ENCODE results near the gene FAM9A. TPM values are rescaled to one million over a fixed set of nuclear protein-coding genes. Genes with fewer than 3 reads are reported as not detected.

FAM9A gene
- total and polyA plus RNA-seq, 2 of the 4 experiments (the other 2 are of a cell fraction), result not detected

GRCh38 chrX:8849458-8849857, 48.3 kb upstream of the FAM9A start:
- CTCF ChIA-PET, result no interaction called here
- H3K27ac ChIP-seq (ENCODE audit: insufficient read depth, low read length), result peak overlapping the region; percentile 89; the same call in 1 of the 2 replicates
- 0 out of 3 replicates have a peak overlapping the region, but pooled peaks have one; percentile 28 for H2BK15ac ChIP-seq (ENCODE audit: low read depth, low read length)
- H2AFZ ChIP-seq (replicated peaks; ENCODE audit: low read length, poor library complexity), result no peak overlapping the region
- H2BK20ac ChIP-seq (ENCODE audit: low read depth, low read length), result peak overlapping the region; percentile 39; the same call in 1 of the 2 replicates
- no peak overlapping the region for H3K56ac ChIP-seq (ENCODE audit: extremely low read depth, insufficient read depth, low read length)
- no peak overlapping the region for H3K4me3 ChIP-seq (ENCODE audit: insufficient read depth, low read depth, low read length)
- H2BK5ac ChIP-seq (ENCODE audit: low read depth, low read length, poor library complexity, severe bottlenecking), result no peak overlapping the region
- H3K9me1 ChIP-seq (ENCODE audit: insufficient read depth, low read length), result 0 out of 2 replicates have a peak, but pooled peaks cover 3% of the 10 kb centered on the region
- H3K23ac ChIP-seq (ENCODE audit: low read depth, low read length), result no peak overlapping the region
- H4K8ac ChIP-seq (ENCODE audit: low read depth in 2 of 2, low read length in 2 of 2), result no peak overlapping the region
- TF ChIP-seq NFE2L2 (IDR thresholded peaks at IDR 0.05; ENCODE audit: low read depth, low read length) (no peak), RFX5 (IDR thresholded peaks at IDR 0.05; ENCODE audit: low read depth, low read length) (no peak), FOS (IDR thresholded peaks at IDR 0.05; ENCODE audit: low read depth, low read length) (no peak)
- dilution Hi-C loops (cut with HindIII; ENCODE audit: low sequenced_read_pairs, unreplicated experiment) (no loop called here), intact Hi-C loops (cut with micrococcal nuclease) (no loop called here), in situ Hi-C loops (cut with MboI; ENCODE audit: low sequenced_read_pairs) (no loop called here)
- peaks cover 9% of the 10 kb centered on the region for H3K4me1 ChIP-seq (ENCODE audit: control insufficient read depth, insufficient read depth, low read length)
- H4K20me1 ChIP-seq (ENCODE audit: insufficient read depth, low read length), result no peaks in the 10 kb centered on the region
- H3K9me3 ChIP-seq (ENCODE audit: control insufficient read depth, insufficient read depth, low read length), result no peaks in the 10 kb centered on the region
- no peak overlapping the region for H3K4ac ChIP-seq (ENCODE audit: low read depth, low read length)
- POLR2A ChIA-PET (ENCODE audit: unreplicated experiment), result no interaction called here
- no peaks in the 10 kb centered on the region for H3K36me3 ChIP-seq (ENCODE audit: control insufficient read depth, insufficient read depth, low read length)
- no peak overlapping the region for H2AK5ac ChIP-seq (ENCODE audit: low read depth, low read length)
- H4K5ac ChIP-seq (ENCODE audit: low read depth, low read length), result no peak overlapping the region
- H3K14ac ChIP-seq (replicated peaks; ENCODE audit: low read depth, low read length), result no peak overlapping the region
- no peak overlapping the region for H2AK9ac ChIP-seq (replicated peaks; ENCODE audit: low read depth, low read length, poor library complexity)
- H3K4me2 ChIP-seq (ENCODE audit: low read depth, low read length), result 0 out of 2 replicates have a peak overlapping the region, but pooled peaks have one; percentile 30
- no CpG with 5 or more reads among the region's 2 CpGs for WGBS, 2 experiments (ENCODE audit: extremely low coverage in 2 of 2, insufficient read length in 1 of 2)
- H3K18ac ChIP-seq (ENCODE audit: low read depth, low read length), result 0 out of 2 replicates have a peak overlapping the region, but pooled peaks have one; percentile 33
- no peaks in the 10 kb centered on the region for H3K79me1 ChIP-seq (ENCODE audit: low read depth in 1 of 2, low read length in 2 of 2)
- peak overlapping the region; percentile 50; the same call in 1 of the 2 replicates for H2BK120ac ChIP-seq (ENCODE audit: low read depth, low read length)
- no peaks in the 10 kb centered on the region for H3K27me3 ChIP-seq (ENCODE audit: control insufficient read depth, insufficient read depth, low read length)
- ATAC-seq (ENCODE audit: low read depth) (peak; percentile 46), DNase-seq (peak; percentile 26)
- no peak overlapping the region; the same call in 1 of the 2 replicates for H3K9ac ChIP-seq (ENCODE audit: low read depth, low read length)
- no TSS peak for BruUV-seq (replicated peaks)
- H4K91ac ChIP-seq (ENCODE audit: insufficient read depth, low read depth, low read length), result no peak overlapping the region
